ENCODE measurements around the gene SUMO1.

- TF ChIP-seq CTCF (IDR thresholded peaks at IDR 0.05): no peak
- no peak for TF ChIP-seq POLR2A (IDR thresholded peaks at IDR 0.05)
These were observed 13.1 kb upstream of the SUMO1 start for GRCh38 chr2:202251494-202251893.
